PC-3 (cell line): Measurements from ENCODE around the gene MGAT5. TPM values are rescaled to one million over a fixed set of nuclear protein-coding genes. Genes with fewer than 3 reads are reported as not detected.

Experiments
- ATAC-seq: fragments of 200-7000 bp; cut with Tn5 transposase; 2 replicates; pipeline ENCODE4 v1.9.1; 2020; ENCODE audit warnings: mild to moderate bottlenecking, moderate library complexity
- BruUV-seq: library from RNA; stranded (reverse); fragments of 400-500 nt; replicated peaks from 2 replicates; lab custom pipeline; 2021; lab: Mats Ljungman, UMichigan
- CTCF ChIA-PET: fragments of 300-600 bp; sonication (Branson Sonifier 250); formaldehyde crosslinking; loops from one replicate; lab custom pipeline; 2022; ENCODE audit warnings: antibody characterized with exemption; lab: Charles Lee
- POLR2A ChIA-PET: fragments of 300-600 bp; sonication (Branson Sonifier 250); formaldehyde crosslinking; loops from one replicate; lab custom pipeline; 2022; ENCODE audit warnings: antibody characterized with exemption; ENCODE audit not compliant: unreplicated experiment; lab: Charles Lee
- DNase-seq: peaks from one replicate; pipeline ENCODE4 v3.0.0-alpha.2; 2015
- H2AFZ ChIP-seq: fragments of 300-600 bp; sonication (generic); 2 replicates; pipeline ENCODE4 v1.6.0; 2016; ENCODE audit warnings: antibody characterized with exemption, low read length
- H3F3A ChIP-seq: fragments of 300-600 bp; sonication (generic); one replicate; pipeline ENCODE4 v1.6.0; 2017; ENCODE audit warnings: antibody characterized with exemption, low read length, control low read depth, mild to moderate bottlenecking; ENCODE audit not compliant: unreplicated experiment
- H3K27ac ChIP-seq: fragments of 300-600 bp; sonication (generic); 2 replicates; pipeline ENCODE4 v1.5.1; 2016; ENCODE audit warnings: mild to moderate bottlenecking, low read length
- H3K27me3 ChIP-seq: fragments of 300-600 bp; sonication (generic); 2 replicates; pipeline ENCODE4 v1.6.1; 2016; ENCODE audit warnings: low read length, mixed read lengths
- H3K36me3 ChIP-seq: fragments of 300-600 bp; sonication (generic); 2 replicates; pipeline ENCODE4 v1.6.1; 2016; ENCODE audit warnings: low read depth, mixed run types, low read length, mixed read lengths
- H3K4me1 ChIP-seq: fragments of 300-600 bp; sonication (generic); 2 replicates; pipeline ENCODE4 v1.5.1; 2016; ENCODE audit warnings: low read length; ENCODE audit not compliant: insufficient read depth
- H3K4me2 ChIP-seq: fragments of 300-600 bp; sonication (generic); 2 replicates; pipeline ENCODE4 v1.6.0; 2016; ENCODE audit warnings: low read length
- H3K4me3 ChIP-seq: fragments of 300-600 bp; sonication (generic); 2 replicates; pipeline ENCODE4 v1.5.1; 2016; ENCODE audit warnings: mild to moderate bottlenecking, low read length, mixed read lengths
- H3K79me2 ChIP-seq: fragments of 300-600 bp; sonication (generic); 2 replicates; pipeline ENCODE4 v1.6.1; 2017; ENCODE audit warnings: low read length, mixed read lengths
- H3K9ac ChIP-seq: fragments of 300-600 bp; sonication (generic); 2 replicates; pipeline ENCODE4 v1.6.0; 2016; ENCODE audit warnings: mild to moderate bottlenecking, low read length
- H3K9me2 ChIP-seq: fragments of 300-600 bp; sonication (generic); replicated peaks from 2 replicates; pipeline ENCODE4 v1.6.1; 2016; ENCODE audit warnings: mixed run types, low read length, mixed read lengths
- H3K9me3 ChIP-seq: fragments of 300-600 bp; sonication (generic); 2 replicates; pipeline ENCODE4 v1.6.1; 2016; ENCODE audit warnings: low read length, mixed read lengths
- H4K20me1 ChIP-seq: fragments of 300-600 bp; sonication (generic); 2 replicates; pipeline ENCODE4 v1.6.1; 2016; ENCODE audit warnings: low read length, mixed read lengths
- CTCF ChIP-seq: fragments of 300-600 bp; sonication (generic); conservative IDR thresholded peaks from 2 replicates; pipeline ENCODE4 v1.5.1; 2017; ENCODE audit warnings: antibody characterized with exemption, low read depth, mild to moderate bottlenecking, low read length
- EZH2 ChIP-seq: fragments of 300-600 bp; sonication (generic); IDR thresholded peaks from one replicate; pipeline ENCODE4 v1.6.1; 2017; ENCODE audit warnings: antibody characterized with exemption, mild to moderate bottlenecking, low read length; ENCODE audit not compliant: unreplicated experiment
- EZH2phosphoT487 ChIP-seq: fragments of 300-600 bp; sonication (generic); IDR thresholded peaks from 2 replicates; pipeline ENCODE4 v1.6.1; 2018; ENCODE audit warnings: mild to moderate bottlenecking, antibody characterized with exemption, low read length, borderline replicate concordance
- intact Hi-C: fragments of 100-400 bp; cut with micrococcal nuclease; formaldehyde crosslinking; loops from 2 replicates; pipeline ENCODE4 v1.9.0; 2023
- total RNA-seq: library from RNA; depleted of rRNA; stranded (reverse); fragments of >200 nt; gene quantifications from 2 replicates; pipeline ENCODE4 v1.2.3, GENCODE V29; 2014

The MGAT5 gene
- total RNA-seq, 1 experiment from 2014 or later: 33.8 TPM

- intact Hi-C loops: no loop called here
- BruUV-seq: no TSS peak
- no peaks in the 10 kb centered on the region for H3K9me2 ChIP-seq
- POLR2A ChIA-PET: interaction anchor here (0.5 kb wide), 1 partner anchor 366 kb away, joined by 6 read pairs; no protein-coding TSS in a partner anchor
- CTCF ChIA-PET: interaction anchor here (0.7 to 1.6 kb wide), 2 partner anchors 14 to 52 kb away, joined by 3 to 4 read pairs; no protein-coding TSS in a partner anchor
- DNase-seq (peak; percentile 84), ATAC-seq (peak; percentile 81)
- peaks cover 16% of the 10 kb centered on the region for H3K4me1 ChIP-seq
- H3K27me3 ChIP-seq: no peaks in the 10 kb centered on the region
- no peaks in the 10 kb centered on the region for H3K36me3 ChIP-seq
- peak overlapping the region; percentile 18; the same call in 1 of the 2 replicates for H3K4me2 ChIP-seq
- H3K4me3 ChIP-seq: no peak overlapping the region
- H3K9ac ChIP-seq: no peak overlapping the region
- TF ChIP-seq EZH2 (no peak), CTCF (no peak), EZH2phosphoT487 (no peak)
- H4K20me1 ChIP-seq: no peaks in the 10 kb centered on the region
- H3F3A ChIP-seq: no peaks in the 10 kb centered on the region
- no peak overlapping the region for H2AFZ ChIP-seq
- H3K9me3 ChIP-seq: no peaks in the 10 kb centered on the region
- H3K27ac ChIP-seq: peak overlapping the region; percentile 57
- H3K79me2 ChIP-seq: no peaks in the 10 kb centered on the region
Observed at GRCh38 chr2:134398300-134398699, 144.4 kb downstream of the MGAT5 start.

- Histone ChIP-seq H3K79me2 (no peaks in the 10 kb centered on the region), H3K36me3 (no peaks in the 10 kb centered on the region), H3K27me3 (no peaks in the 10 kb centered on the region), H4K20me1 (no peaks in the 10 kb centered on the region), H3K4me3 (no peak overlapping the region), H3K4me2 (no peak overlapping the region), H3K4me1 (peaks cover 16% of the 10 kb centered on the region), H3K9ac (no peak overlapping the region), H3K9me3 (no peaks in the 10 kb centered on the region), H3K27ac (peak overlapping the region; percentile 24; the same call in 1 of the 2 replicates), H3K9me2 (no peaks in the 10 kb centered on the region), H3F3A (no peaks in the 10 kb centered on the region), H2AFZ (no peak overlapping the region)
- BruUV-seq: no TSS peak
- no peak for ATAC-seq
- ChIA-PET POLR2A (no interaction called here), CTCF (interaction anchor here (1.6 kb wide), 1 partner anchor 52 kb away, joined by 4 read pairs; no protein-coding TSS in a partner anchor)
- intact Hi-C loops: no loop called here
- DNase-seq: no peak
- TF ChIP-seq EZH2phosphoT487: no peak
- no peak for TF ChIP-seq CTCF
- TF ChIP-seq EZH2: no peak
Observed at GRCh38 chr2:134399096-134399495, 145.2 kb downstream of the MGAT5 start.

DNA sequence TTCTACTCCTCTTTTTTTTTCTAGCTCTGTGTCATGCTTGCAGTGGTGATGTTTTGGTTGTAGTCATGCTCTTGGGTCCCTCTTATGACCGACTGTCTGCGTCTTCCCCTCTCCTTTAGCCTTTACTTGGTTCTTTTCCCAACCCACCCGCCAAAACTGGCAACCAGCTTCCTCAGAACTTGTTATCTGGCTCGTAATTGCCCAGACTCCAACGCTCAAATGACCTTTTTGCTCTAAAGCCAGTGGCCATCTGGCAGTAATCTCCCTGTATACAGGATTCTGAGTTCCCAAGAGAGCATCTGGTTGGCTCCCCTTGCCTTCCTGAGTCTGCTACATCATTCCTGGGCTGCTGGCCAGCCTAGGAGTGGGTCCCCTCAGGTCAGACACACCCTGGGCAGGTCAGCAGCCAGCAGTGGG is 147.2 kb downstream of the MGAT5 start:
- H4K20me1 ChIP-seq: no peaks in the 10 kb centered on the region
- H3K27me3 ChIP-seq: no peaks in the 10 kb centered on the region
- no peaks in the 10 kb centered on the region for H3K9me3 ChIP-seq
- no peaks in the 10 kb centered on the region for H3K79me2 ChIP-seq
- ChIA-PET CTCF (no interaction called here), POLR2A (no interaction called here)
- no peak overlapping the region for H3K4me2 ChIP-seq
- H2AFZ ChIP-seq: no peak overlapping the region
- no peaks in the 10 kb centered on the region for H3F3A ChIP-seq
- intact Hi-C loops: no loop called here
- no TSS peak for BruUV-seq
- H3K9me2 ChIP-seq: no peaks in the 10 kb centered on the region
- TF ChIP-seq EZH2 (no peak), CTCF (no peak), EZH2phosphoT487 (no peak)
- H3K36me3 ChIP-seq: no peaks in the 10 kb centered on the region
- no peak for ATAC-seq
- H3K4me1 ChIP-seq: peaks cover 31% of the 10 kb centered on the region
- H3K27ac ChIP-seq: no peak overlapping the region
- no peak for DNase-seq
- no peak overlapping the region for H3K4me3 ChIP-seq
- no peak overlapping the region for H3K9ac ChIP-seq
